Neural progenitor cell (in vitro differentiated cells): Measurements from ENCODE around the gene MRPS27. TPM values are rescaled to one million over a fixed set of nuclear protein-coding genes. Genes with fewer than 3 reads are reported as not detected.

Experiments used
- DNase-seq: peaks from one replicate; pipeline ENCODE4 v3.0.0-alpha.2; 2016; ENCODE audit warnings: low spot score
- H2AFZ ChIP-seq: fragments of 200-600 bp; sonication (generic); replicated peaks from 2 replicates; pipeline ENCODE4 v1.6.1; 2016; ENCODE audit warnings: antibody characterized with exemption
- H3F3A ChIP-seq: fragments of 200-600 bp; sonication (generic); 2 replicates; pipeline ENCODE4 v1.6.1; 2016; ENCODE audit warnings: antibody characterized with exemption, low read depth
- H3K27ac ChIP-seq: fragments of 200-600 bp; sonication (generic); 2 replicates; pipeline ENCODE4 v1.5.1; 2016; ENCODE audit warnings: mild to moderate bottlenecking
- H3K27me3 ChIP-seq: fragments of 200-600 bp; sonication (generic); 2 replicates; pipeline ENCODE4 v1.6.1; 2016; ENCODE audit warnings: mild to moderate bottlenecking, moderate library complexity
- H3K36me3 ChIP-seq: fragments of 200-600 bp; sonication (generic); 2 replicates; pipeline ENCODE4 v1.5.1; 2016
- H3K4me1 ChIP-seq: fragments of 200-600 bp; sonication (generic); 2 replicates; pipeline ENCODE4 v1.6.1; 2016; ENCODE audit warnings: mixed run types
- H3K4me2 ChIP-seq: fragments of 200-600 bp; sonication (generic); 2 replicates; pipeline ENCODE4 v1.6.1; 2016
- H3K4me3 ChIP-seq: fragments of 200-600 bp; sonication (generic); 2 replicates; pipeline ENCODE4 v1.5.1; 2016
- H3K79me2 ChIP-seq: fragments of 200-600 bp; sonication (generic); 2 replicates; pipeline ENCODE4 v1.6.1; 2016; ENCODE audit warnings: low read depth
- H3K9ac ChIP-seq: fragments of 200-600 bp; sonication (generic); 2 replicates; pipeline ENCODE4 v1.6.1; 2016
- H3K9me3 ChIP-seq: fragments of 200-600 bp; sonication (generic); 2 replicates; pipeline ENCODE4 v1.5.1; 2016; ENCODE audit warnings: low read depth
- H4K20me1 ChIP-seq: fragments of 200-600 bp; sonication (generic); 2 replicates; pipeline ENCODE4 v1.6.1; 2016; ENCODE audit warnings: low read depth
- H3K27ac Mint-ChIP-seq: 3 replicates; pipeline ENCODE4 v1.8.0; 2021; ENCODE audit warnings: mixed read lengths
- H3K27me3 Mint-ChIP-seq: 2 replicates; pipeline ENCODE4 v1.8.0; 2022; ENCODE audit warnings: low read depth, mild to moderate bottlenecking, inconsistent platforms, moderate library complexity, mixed read lengths; ENCODE audit not compliant: insufficient read depth
- H3K36me3 Mint-ChIP-seq: 3 replicates; pipeline ENCODE4 v1.8.0; 2021; ENCODE audit warnings: mixed read lengths
- H3K4me1 Mint-ChIP-seq: 3 replicates; pipeline ENCODE4 v1.8.0; 2021; ENCODE audit warnings: mixed read lengths
- H3K4me3 Mint-ChIP-seq: 3 replicates; pipeline ENCODE4 v1.8.0; 2021; ENCODE audit warnings: mild to moderate bottlenecking, moderate library complexity, mixed read lengths
- H3K9me3 Mint-ChIP-seq: 3 replicates; pipeline ENCODE4 v1.8.0; 2020; ENCODE audit warnings: mixed read lengths
- EZH2 ChIP-seq: fragments of 200-600 bp; sonication (generic); IDR thresholded peaks from 2 replicates; pipeline ENCODE4 v1.6.1; 2017; ENCODE audit warnings: antibody characterized with exemption, mild to moderate bottlenecking, moderate library complexity
- EZH2phosphoT487 ChIP-seq: fragments of 200-600 bp; sonication (generic); IDR thresholded peaks from 2 replicates; pipeline ENCODE4 v1.6.1; 2017; ENCODE audit warnings: antibody characterized with exemption
- total RNA-seq: library from RNA; depleted of rRNA; stranded (reverse); fragments of >200 nt; gene quantifications from 2 replicates; pipeline ENCODE4 v1.2.3, GENCODE V29; 2015; ENCODE audit warnings: low replicate concordance
- TF ChIP-seq, protein P1 (sequence below): fragments of 200-600 bp; sonication (generic); IDR thresholded peaks from 2 replicates; pipeline ENCODE4 v1.5.1; 2017; ENCODE audit warnings: antibody characterized with exemption, mild to moderate bottlenecking

MRPS27 gene
- total RNA-seq, 1 donor from 2014 or later = 154 TPM

DNA sequence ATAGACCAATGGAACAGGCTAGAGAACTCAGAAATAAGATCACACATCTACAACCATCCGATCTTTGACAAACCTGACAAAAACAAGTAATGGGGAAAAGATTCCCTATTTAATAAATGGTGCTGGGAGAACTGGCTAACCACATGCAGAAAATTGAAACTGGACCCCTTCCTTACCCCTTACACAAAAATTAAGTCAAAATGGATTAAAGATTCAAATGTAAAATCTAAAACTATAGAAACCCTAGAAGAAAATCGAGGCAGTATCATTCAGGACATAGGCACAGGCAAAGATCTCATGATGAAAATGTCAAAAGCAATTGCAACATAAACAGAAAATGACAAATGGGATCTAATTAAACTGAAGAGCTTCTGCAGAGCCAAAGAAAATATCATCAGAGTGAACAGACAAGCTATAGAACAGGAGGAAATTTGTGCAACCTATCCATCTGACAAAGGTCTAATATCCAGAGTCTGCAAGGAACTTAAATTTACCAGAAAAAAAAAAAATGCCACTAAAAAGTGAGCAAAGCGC is 43.8 kb downstream of the MRPS27 start:
- peaks cover 37% of the 10 kb centered on the region for H3K79me2 ChIP-seq
- H3K27me3 ChIP-seq = no peaks in the 10 kb centered on the region
- no peak overlapping the region for H3K27ac ChIP-seq
- peaks cover 2% of the 10 kb centered on the region for H3K36me3 ChIP-seq
- H3K27ac Mint-ChIP-seq = no peak overlapping the region
- no peaks in the 10 kb centered on the region for H3K4me1 Mint-ChIP-seq
- H3K9ac ChIP-seq = no peak overlapping the region
- no peaks in the 10 kb centered on the region for H3K27me3 Mint-ChIP-seq
- H3K9me3 ChIP-seq = no peaks in the 10 kb centered on the region
- no peak overlapping the region for H3K4me3 Mint-ChIP-seq
- no peak overlapping the region for H3K4me3 ChIP-seq
- peaks cover 42% of the 10 kb centered on the region for H3K36me3 Mint-ChIP-seq
- TF ChIP-seq EZH2 (no peak), EZH2phosphoT487 (no peak)
- TF ChIP-seq, protein P1, sequence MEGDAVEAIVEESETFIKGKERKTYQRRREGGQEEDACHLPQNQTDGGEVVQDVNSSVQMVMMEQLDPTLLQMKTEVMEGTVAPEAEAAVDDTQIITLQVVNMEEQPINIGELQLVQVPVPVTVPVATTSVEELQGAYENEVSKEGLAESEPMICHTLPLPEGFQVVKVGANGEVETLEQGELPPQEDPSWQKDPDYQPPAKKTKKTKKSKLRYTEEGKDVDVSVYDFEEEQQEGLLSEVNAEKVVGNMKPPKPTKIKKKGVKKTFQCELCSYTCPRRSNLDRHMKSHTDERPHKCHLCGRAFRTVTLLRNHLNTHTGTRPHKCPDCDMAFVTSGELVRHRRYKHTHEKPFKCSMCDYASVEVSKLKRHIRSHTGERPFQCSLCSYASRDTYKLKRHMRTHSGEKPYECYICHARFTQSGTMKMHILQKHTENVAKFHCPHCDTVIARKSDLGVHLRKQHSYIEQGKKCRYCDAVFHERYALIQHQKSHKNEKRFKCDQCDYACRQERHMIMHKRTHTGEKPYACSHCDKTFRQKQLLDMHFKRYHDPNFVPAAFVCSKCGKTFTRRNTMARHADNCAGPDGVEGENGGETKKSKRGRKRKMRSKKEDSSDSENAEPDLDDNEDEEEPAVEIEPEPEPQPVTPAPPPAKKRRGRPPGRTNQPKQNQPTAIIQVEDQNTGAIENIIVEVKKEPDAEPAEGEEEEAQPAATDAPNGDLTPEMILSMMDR = no peak
- DNase-seq = no peak
- H3K9me3 Mint-ChIP-seq = peaks cover 23% of the 10 kb centered on the region
- no peaks in the 10 kb centered on the region for H4K20me1 ChIP-seq
- no peaks in the 10 kb centered on the region for H3K4me1 ChIP-seq
- no peaks in the 10 kb centered on the region for H3F3A ChIP-seq
- H2AFZ ChIP-seq = no peak overlapping the region
- no peak overlapping the region for H3K4me2 ChIP-seq

DNA sequence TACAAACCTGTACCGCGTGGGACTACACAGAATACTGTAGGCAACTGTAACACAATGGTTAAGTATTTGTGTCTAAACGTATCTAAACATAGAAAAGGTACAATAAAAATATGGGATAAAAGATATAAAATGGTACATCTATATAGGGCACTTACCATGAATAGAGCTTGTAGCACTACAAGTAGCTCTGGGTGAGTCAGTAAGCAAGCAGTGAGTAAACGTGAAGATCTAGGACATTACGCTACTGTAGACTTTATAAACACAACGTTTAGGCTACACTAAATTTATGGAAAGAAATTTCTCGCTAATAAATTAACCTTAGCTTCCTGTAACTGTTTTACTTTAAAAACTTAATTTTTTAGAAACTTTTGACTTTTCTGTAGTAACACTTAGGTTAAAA is 46.5 kb downstream of the MRPS27 start:
- H3K4me2 ChIP-seq = no peak overlapping the region
- TF ChIP-seq, protein P1 = no peak
- TF ChIP-seq EZH2phosphoT487 (no peak), EZH2 (no peak)
- H3K27me3 ChIP-seq = no peaks in the 10 kb centered on the region
- H2AFZ ChIP-seq = no peak overlapping the region
- Mint-ChIP-seq H3K27me3 (no peaks in the 10 kb centered on the region), H3K9me3 (peaks cover 25% of the 10 kb centered on the region), H3K4me3 (no peak overlapping the region), H3K27ac (no peak overlapping the region), H3K4me1 (no peaks in the 10 kb centered on the region), H3K36me3 (peaks cover 44% of the 10 kb centered on the region)
- H3F3A ChIP-seq = no peaks in the 10 kb centered on the region
- H3K9ac ChIP-seq = no peak overlapping the region
- H3K79me2 ChIP-seq = peaks cover 46% of the 10 kb centered on the region
- H3K4me3 ChIP-seq = no peak overlapping the region
- H3K36me3 ChIP-seq = peaks cover 7% of the 10 kb centered on the region
- H3K4me1 ChIP-seq = no peaks in the 10 kb centered on the region
- no peaks in the 10 kb centered on the region for H4K20me1 ChIP-seq
- no peaks in the 10 kb centered on the region for H3K9me3 ChIP-seq
- H3K27ac ChIP-seq = no peak overlapping the region
- DNase-seq = no peak

DNA sequence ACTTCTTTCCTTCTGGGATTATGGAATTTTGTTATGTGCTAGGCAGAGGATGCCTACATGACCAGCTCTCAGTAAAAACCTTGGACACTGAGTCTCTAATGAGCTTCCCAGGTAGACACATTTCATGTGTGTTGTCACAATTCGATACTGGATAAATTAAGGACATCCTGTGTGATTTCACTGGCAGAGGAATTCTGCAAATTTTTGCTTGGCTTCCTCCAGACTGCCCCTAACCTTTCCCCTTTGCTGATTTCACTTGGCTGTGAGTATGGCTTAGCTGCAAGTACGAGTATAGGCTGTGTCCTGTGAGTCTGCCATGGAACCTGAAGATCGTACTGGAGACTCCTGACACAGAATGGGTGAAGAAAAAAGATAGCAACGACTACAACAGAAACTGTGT is 47.6 kb downstream of the MRPS27 start:
- Histone ChIP-seq H3K27me3 (no peaks in the 10 kb centered on the region), H3K79me2 (peaks cover 57% of the 10 kb centered on the region), H3F3A (no peaks in the 10 kb centered on the region), H3K9ac (no peak overlapping the region), H3K4me2 (no peak overlapping the region), H3K4me3 (no peak overlapping the region), H2AFZ (no peak overlapping the region), H4K20me1 (no peaks in the 10 kb centered on the region), H3K9me3 (no peaks in the 10 kb centered on the region), H3K4me1 (no peaks in the 10 kb centered on the region), H3K36me3 (peaks cover 7% of the 10 kb centered on the region), H3K27ac (no peak overlapping the region)
- Mint-ChIP-seq H3K27ac (no peak overlapping the region), H3K36me3 (peaks cover 38% of the 10 kb centered on the region), H3K27me3 (no peaks in the 10 kb centered on the region), H3K4me1 (no peaks in the 10 kb centered on the region), H3K4me3 (no peak overlapping the region), H3K9me3 (peaks cover 18% of the 10 kb centered on the region)
- no peak for TF ChIP-seq EZH2
- TF ChIP-seq, protein P1 = no peak
- no peak for TF ChIP-seq EZH2phosphoT487
- no peak for DNase-seq
